OCI-M2 (cell line): ENCODE results near the gene LRWD1.
"Not testable (repeated sequence)": the region's sequence is repeated elsewhere in the genome, so short reads cannot be mapped to it uniquely, and the experiment has no call there.

Experiments used
- DNase-seq: peaks from one replicate; lab custom pipeline; 2025; ENCODE audit not compliant: unreplicated experiment; lab: John Stamatoyannopoulos, UW

Gene LRWD1

GRCh38 chr7:102439963-102440795 is 24.6 kb upstream of the LRWD1 start:
- no peak for DNase-seq

- no peak for DNase-seq
Measured at GRCh38 chr7:102444961-102445673, 19.7 kb upstream of the LRWD1 start.

- no peak for DNase-seq
Measured at GRCh38 chr7:102445674-102446071, 19.1 kb upstream of the LRWD1 start.

- DNase-seq = no peak
Measured at GRCh38 chr7:102446387-102447156, 18.2 kb upstream of the LRWD1 start.

GRCh38 chr7:102447311-102447710 is 17.5 kb upstream of the LRWD1 start:
- DNase-seq = no peak

GRCh38 chr7:102449136-102449535 is 15.6 kb upstream of the LRWD1 start:
- no peak for DNase-seq

- no peak for DNase-seq
Measured at GRCh38 chr7:102450242-102450641, 14.5 kb upstream of the LRWD1 start.

- DNase-seq = no peak
Measured at GRCh38 chr7:102451371-102452054, 13.3 kb upstream of the LRWD1 start.

- DNase-seq = no peak
Measured at GRCh38 chr7:102452451-102452850, 12.3 kb upstream of the LRWD1 start.

GRCh38 chr7:102453319-102453718 is 11.5 kb upstream of the LRWD1 start:
- DNase-seq = no peak

GRCh38 chr7:102454468-102454867 is 10.3 kb upstream of the LRWD1 start:
- no peak for DNase-seq

- not testable (repeated sequence) for DNase-seq
Measured at GRCh38 chr7:102454932-102455331, 9.9 kb upstream of the LRWD1 start.

- no peak for DNase-seq
Measured at GRCh38 chr7:102455596-102455995, 9.2 kb upstream of the LRWD1 start.

- DNase-seq = no peak
Measured at GRCh38 chr7:102456327-102456726, 8.5 kb upstream of the LRWD1 start.

GRCh38 chr7:102457352-102457924 is 7.3 kb upstream of the LRWD1 start:
- no peak for DNase-seq

GRCh38 chr7:102459221-102459844 is 5.5 kb upstream of the LRWD1 start:
- DNase-seq = no peak

- DNase-seq = no peak
Measured at GRCh38 chr7:102460467-102460866, 4.3 kb upstream of the LRWD1 start.

- no peak for DNase-seq
Measured at GRCh38 chr7:102463841-102464576, 775 bp upstream of the LRWD1 start.

GRCh38 chr7:102466097-102466496 is 1.3 kb downstream of the LRWD1 start:
- no peak for DNase-seq
